Right lobe of liver (tissue), 4 donors: Measurements from ENCODE around the gene CRTC1.

Source experiments
- POLR2A ChIP-seq: fragments of 450-650 bp; IDR thresholded peaks from one replicate; pipeline ENCODE4 v1.6.1; 2017; ENCODE audit warnings: antibody characterized with exemption, mild to moderate bottlenecking
- TF ChIP-seq, protein P1 (sequence below), 4 donors: fragments of 200-600 bp in 3 of 4; fragments of 450-650 bp in 1 of 4; IDR thresholded peaks; one replicate each; pipeline versions ENCODE4 v1.5.1 to v1.8.0; 2016 to 2022; ENCODE audit warnings: antibody characterized with exemption in 4 of 4, mild to moderate bottlenecking in 2 of 4
- donor health status: DM: no; HTN: no; CAD: no.
- donor health status: DM: no; HTN: no; CAD: no.
- donor health status: DM: no; HTN: yes; CAD: no.

- TF ChIP-seq, protein P1, sequence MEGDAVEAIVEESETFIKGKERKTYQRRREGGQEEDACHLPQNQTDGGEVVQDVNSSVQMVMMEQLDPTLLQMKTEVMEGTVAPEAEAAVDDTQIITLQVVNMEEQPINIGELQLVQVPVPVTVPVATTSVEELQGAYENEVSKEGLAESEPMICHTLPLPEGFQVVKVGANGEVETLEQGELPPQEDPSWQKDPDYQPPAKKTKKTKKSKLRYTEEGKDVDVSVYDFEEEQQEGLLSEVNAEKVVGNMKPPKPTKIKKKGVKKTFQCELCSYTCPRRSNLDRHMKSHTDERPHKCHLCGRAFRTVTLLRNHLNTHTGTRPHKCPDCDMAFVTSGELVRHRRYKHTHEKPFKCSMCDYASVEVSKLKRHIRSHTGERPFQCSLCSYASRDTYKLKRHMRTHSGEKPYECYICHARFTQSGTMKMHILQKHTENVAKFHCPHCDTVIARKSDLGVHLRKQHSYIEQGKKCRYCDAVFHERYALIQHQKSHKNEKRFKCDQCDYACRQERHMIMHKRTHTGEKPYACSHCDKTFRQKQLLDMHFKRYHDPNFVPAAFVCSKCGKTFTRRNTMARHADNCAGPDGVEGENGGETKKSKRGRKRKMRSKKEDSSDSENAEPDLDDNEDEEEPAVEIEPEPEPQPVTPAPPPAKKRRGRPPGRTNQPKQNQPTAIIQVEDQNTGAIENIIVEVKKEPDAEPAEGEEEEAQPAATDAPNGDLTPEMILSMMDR (IDR thresholded peaks at IDR 0.05): no peak
- TF ChIP-seq POLR2A: peak; percentile 58
Observed at GRCh38 chr19:18636969-18637629, 46.4 kb upstream of the CRTC1 start, which contains the start of gene KLHL26.
